H9 (cell line): ENCODE measurements around the gene NCKAP5. TPM values are rescaled to one million over a fixed set of nuclear protein-coding genes. Genes with fewer than 3 reads are reported as not detected.

Experiments
- DNase-seq: peaks from one replicate; pipeline ENCODE4 v3.0.0-alpha.2; 2017
- H2AFZ ChIP-seq: one replicate; pipeline ENCODE4 v1.6.1; 2013; ENCODE audit warnings: mild to moderate bottlenecking, low read length, control low read depth, moderate library complexity
- H2AK5ac ChIP-seq: 2 replicates; pipeline ENCODE4 v1.6.1; 2013; ENCODE audit warnings: low read length, control low read depth, mixed read lengths; ENCODE audit not compliant: insufficient read length
- H2BK120ac ChIP-seq: one replicate; pipeline ENCODE4 v1.6.1; 2013; ENCODE audit warnings: low read depth, mild to moderate bottlenecking, low read length, control low read depth, inconsistent platforms; ENCODE audit not compliant: poor library complexity, severe bottlenecking
- H2BK12ac ChIP-seq: 2 replicates; pipeline ENCODE4 v1.6.1; 2013; ENCODE audit warnings: low read length, control low read depth, mixed read lengths, low read depth; ENCODE audit not compliant: insufficient read length
- H2BK15ac ChIP-seq: 2 replicates; pipeline ENCODE4 v1.6.1; 2013; ENCODE audit warnings: low read depth, low read length, control low read depth
- H2BK20ac ChIP-seq: one replicate; pipeline ENCODE4 v1.6.1; 2013; ENCODE audit warnings: low read depth, mild to moderate bottlenecking, low read length, control low read depth, inconsistent platforms; ENCODE audit not compliant: poor library complexity, severe bottlenecking
- H2BK5ac ChIP-seq: 2 replicates; pipeline ENCODE4 v1.6.1; 2013; ENCODE audit warnings: low read length, control low read depth, mixed read lengths; ENCODE audit not compliant: insufficient read length
- H3K14ac ChIP-seq: 2 replicates; pipeline ENCODE4 v1.6.1; 2013; ENCODE audit warnings: low read length, control low read depth; ENCODE audit not compliant: insufficient read depth
- H3K18ac ChIP-seq: 2 replicates; pipeline ENCODE4 v1.6.1; 2013; ENCODE audit warnings: low read depth, mild to moderate bottlenecking, mixed read lengths, low read length, control low read depth; ENCODE audit not compliant: insufficient read length
- H3K23ac ChIP-seq: 2 replicates; pipeline ENCODE4 v1.6.1; 2013; ENCODE audit warnings: low read length, control low read depth, mixed read lengths, low read depth; ENCODE audit not compliant: insufficient read length
- H3K23me2 ChIP-seq: 2 replicates; pipeline ENCODE4 v1.6.1; 2013; ENCODE audit warnings: low read depth, mild to moderate bottlenecking, mixed read lengths, low read length, control low read depth; ENCODE audit not compliant: insufficient read length, poor library complexity, severe bottlenecking
- H3K27ac ChIP-seq: 2 replicates; pipeline ENCODE4 v1.5.1; 2013; ENCODE audit warnings: low read length, control low read depth, mixed read lengths, low read depth; ENCODE audit not compliant: insufficient read length
- H3K27me3 ChIP-seq: 2 replicates; pipeline ENCODE4 v1.6.1; 2013; ENCODE audit warnings: low read length, control low read depth, inconsistent platforms; ENCODE audit not compliant: insufficient read depth
- H3K4ac ChIP-seq: 2 replicates; pipeline ENCODE4 v1.6.1; 2013; ENCODE audit warnings: low read depth, mild to moderate bottlenecking, control low read depth, inconsistent platforms, low read length, moderate library complexity
- H3K4me1 ChIP-seq: 2 replicates; pipeline ENCODE4 v1.6.1; 2013; ENCODE audit warnings: low read length, control low read depth, inconsistent platforms; ENCODE audit not compliant: insufficient read depth
- H3K4me2 ChIP-seq: 2 replicates; pipeline ENCODE4 v1.6.1; 2013; ENCODE audit warnings: low read length, control low read depth, mixed read lengths; ENCODE audit not compliant: insufficient read length, insufficient read depth
- H3K56ac ChIP-seq: 2 replicates; pipeline ENCODE4 v1.6.1; 2013; ENCODE audit warnings: low read depth, mild to moderate bottlenecking, mixed read lengths, low read length, control low read depth; ENCODE audit not compliant: insufficient read length
- H3K79me1 ChIP-seq: 2 replicates; pipeline ENCODE4 v1.6.1; 2013; ENCODE audit warnings: low read depth, mild to moderate bottlenecking, moderate library complexity, low read length, control low read depth, inconsistent platforms; ENCODE audit not compliant: insufficient read depth, poor library complexity, severe bottlenecking
- H3K79me2 ChIP-seq: 2 replicates; pipeline ENCODE4 v1.6.1; 2013; ENCODE audit warnings: low read length, control low read depth, inconsistent platforms; ENCODE audit not compliant: insufficient read depth
- H3K9ac ChIP-seq: 2 replicates; pipeline ENCODE4 v1.6.1; 2013; ENCODE audit warnings: low read length, control low read depth, mixed read lengths; ENCODE audit not compliant: insufficient read length; ENCODE audit errors: extremely low read depth
- H3K9me3 ChIP-seq: one replicate; pipeline ENCODE4 v1.6.1; 2013; ENCODE audit warnings: low read depth, low read length, inconsistent platforms; ENCODE audit not compliant: control insufficient read depth
- H3T11ph ChIP-seq: one replicate; pipeline ENCODE4 v1.6.1; 2013; ENCODE audit warnings: mild to moderate bottlenecking, low read length, control low read depth, inconsistent platforms
- H4K20me1 ChIP-seq: one replicate; pipeline ENCODE4 v1.6.1; 2013; ENCODE audit not compliant: control insufficient read depth, insufficient read length, insufficient read depth
- H4K5ac ChIP-seq: 2 replicates; pipeline ENCODE4 v1.6.1; 2013; ENCODE audit warnings: low read depth, mild to moderate bottlenecking, mixed read lengths, low read length, control low read depth; ENCODE audit not compliant: insufficient read length
- H4K8ac ChIP-seq: replicated peaks from 2 replicates; pipeline ENCODE4 v1.6.1; 2013; ENCODE audit warnings: low read length, control low read depth, mixed read lengths, low read depth; ENCODE audit not compliant: insufficient read length
- H4K91ac ChIP-seq: 2 replicates; pipeline ENCODE4 v1.6.1; 2013; ENCODE audit warnings: low read depth, mild to moderate bottlenecking, moderate library complexity, mixed read lengths, low read length, control low read depth; ENCODE audit not compliant: insufficient read length
- H3K27ac Mint-ChIP-seq, 3 experiments: 2 replicates in 2 of 3; 3 replicates in 1 of 3; pipeline ENCODE4 v1.8.0; 2020 to 2021; ENCODE audit warnings: mixed read lengths in 3 of 3, mild to moderate bottlenecking in 1 of 3, moderate library complexity in 1 of 3
- H3K27me3 Mint-ChIP-seq: 2 replicates; pipeline ENCODE4 v1.8.0; 2021; ENCODE audit warnings: low read depth, mild to moderate bottlenecking, moderate library complexity, mixed read lengths
- H3K36me3 Mint-ChIP-seq, 3 experiments: 2 replicates in 2 of 3; 3 replicates in 1 of 3; pipeline ENCODE4 v1.8.0; 2020 to 2021; ENCODE audit warnings: low read depth in 3 of 3, mixed read lengths in 3 of 3; ENCODE audit not compliant: insufficient read depth in 1 of 3
- H3K4me1 Mint-ChIP-seq, 2 experiments: 2 replicates each; pipeline ENCODE4 v1.8.0; 2020; ENCODE audit warnings: mixed read lengths in 2 of 2
- H3K4me3 Mint-ChIP-seq, 2 experiments: 2 replicates in 1 of 2; 3 replicates in 1 of 2; pipeline ENCODE4 v1.8.0; 2020 to 2021; ENCODE audit warnings: mild to moderate bottlenecking in 2 of 2, mixed read lengths in 2 of 2, moderate library complexity in 1 of 2
- H3K9me3 Mint-ChIP-seq, 2 experiments: 2 replicates in 1 of 2; 3 replicates in 1 of 2; pipeline ENCODE4 v1.8.0; 2020; ENCODE audit warnings: mild to moderate bottlenecking in 2 of 2, mixed read lengths in 2 of 2, moderate library complexity in 1 of 2
- CTCF ChIP-seq: fragments of 200-600 bp; sonication (generic); conservative IDR thresholded peaks from 3 replicates; pipeline ENCODE4 v1.8.0; 2021; ENCODE audit warnings: antibody characterized with exemption, mild to moderate bottlenecking
- WGBS: extraction: QIAGEN DNeasy Blood & Tissue Kit; methylation state at CpG from one replicate; pipeline ENCODE4 v1.1.7; 2013; ENCODE audit warnings: missing lambda C conversion rate, low lambda C conversion rate, mixed read lengths; ENCODE audit not compliant: insufficient read length; ENCODE audit errors: extremely low coverage; 5-methylcytosine and 5-hydroxymethylcytosine counted together
- total RNA-seq: library from RNA; stranded (reverse); gene quantifications from 2 replicates; pipeline ENCODE4 v1.2.1, GENCODE V29; 2021

Gene NCKAP5
- total RNA-seq, 1 experiment from 2014 or later = 0.26 TPM

GRCh38 chr2:133512121-133512520 is 56.1 kb downstream of the NCKAP5 start:
- Histone ChIP-seq H2BK12ac (no peak overlapping the region), H3K56ac (no peak overlapping the region), H2BK20ac (no peak overlapping the region), H3K79me1 (no peaks in the 10 kb centered on the region), H2BK5ac (no peak overlapping the region), H3K14ac (no peak overlapping the region), H2BK120ac (no peak overlapping the region), H3K4me1 (no peaks in the 10 kb centered on the region), H3K18ac (no peak overlapping the region), H3K4ac (no peak overlapping the region), H3K23me2 (no peaks in the 10 kb centered on the region), H2BK15ac (no peak overlapping the region), H3K27me3 (no peaks in the 10 kb centered on the region), H4K20me1 (no peaks in the 10 kb centered on the region), H3K27ac (no peak overlapping the region), H3K23ac (no peak overlapping the region), H2AK5ac (no peak overlapping the region), H3K9me3 (no peaks in the 10 kb centered on the region), H4K8ac (no peak overlapping the region), H3T11ph (no peak overlapping the region), H4K91ac (no peak overlapping the region), H3K9ac (no peak overlapping the region), H3K4me2 (no peak overlapping the region), H2AFZ (no peak overlapping the region), H3K79me2 (no peaks in the 10 kb centered on the region), H4K5ac (no peak overlapping the region)
- H3K27me3 Mint-ChIP-seq = peaks cover 3% of the 10 kb centered on the region
- H3K4me1 Mint-ChIP-seq = no peaks in the 10 kb centered on the region
- no peak for TF ChIP-seq CTCF
- no peak overlapping the region for H3K27ac Mint-ChIP-seq
- no peaks in the 10 kb centered on the region for H3K36me3 Mint-ChIP-seq
- no peak for DNase-seq
- no peaks in the 10 kb centered on the region for H3K9me3 Mint-ChIP-seq
- WGBS = no CpG with 5 or more reads among the region's 4 CpGs
- no peak overlapping the region for H3K4me3 Mint-ChIP-seq
